HG03097 (cell line): ENCODE measurements around the gene GSTM2.
A peak's percentile ranks its signal among the peaks of the same experiment; 100 is the strongest.

Source experiments
- ATAC-seq: cut with Tn5 transposase; IDR thresholded peaks from one replicate; pipeline ENCODE4 v1.9.1; 2021; ENCODE audit not compliant: unreplicated experiment, low FRiP score

The GSTM2 gene

DNA sequence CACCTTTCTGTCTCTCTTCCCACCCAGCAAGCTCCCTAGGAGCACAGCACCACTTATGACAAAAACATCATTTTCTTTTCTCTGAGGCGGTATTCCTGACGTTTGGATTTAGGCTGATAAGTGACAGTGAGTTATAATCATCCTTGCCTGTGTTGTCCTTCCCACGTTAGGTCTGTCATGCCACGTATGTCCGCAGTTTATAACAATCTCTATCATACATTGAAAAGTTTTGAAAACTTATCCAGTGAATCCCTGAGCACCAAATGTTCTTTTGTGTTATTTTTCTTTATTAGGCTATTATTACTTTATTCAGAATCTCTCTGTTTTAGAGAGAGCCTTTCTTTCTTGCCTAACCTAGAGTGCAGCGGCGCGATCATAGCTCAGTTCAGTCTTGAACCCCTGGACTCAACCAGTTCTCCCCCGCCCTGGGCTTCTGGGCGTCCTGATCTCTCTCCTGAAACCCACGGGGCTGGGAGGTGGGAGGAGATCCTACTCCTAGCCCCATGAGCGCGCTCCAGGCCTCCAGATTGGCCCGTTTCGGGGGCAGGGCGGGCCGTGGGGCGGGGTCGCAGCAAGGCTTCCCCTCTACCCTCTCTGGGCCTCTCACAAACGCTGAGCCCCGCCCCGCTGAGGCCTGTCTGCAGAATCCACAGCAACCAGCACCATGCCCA is at the start of gene GSTM2:
GSTM2 (plus strand) TSS at position 606 of the 671 bp plus-strand sequence; CDS start at position 665, 59 bp downstream.
- ATAC-seq, result peak; percentile 69

DNA sequence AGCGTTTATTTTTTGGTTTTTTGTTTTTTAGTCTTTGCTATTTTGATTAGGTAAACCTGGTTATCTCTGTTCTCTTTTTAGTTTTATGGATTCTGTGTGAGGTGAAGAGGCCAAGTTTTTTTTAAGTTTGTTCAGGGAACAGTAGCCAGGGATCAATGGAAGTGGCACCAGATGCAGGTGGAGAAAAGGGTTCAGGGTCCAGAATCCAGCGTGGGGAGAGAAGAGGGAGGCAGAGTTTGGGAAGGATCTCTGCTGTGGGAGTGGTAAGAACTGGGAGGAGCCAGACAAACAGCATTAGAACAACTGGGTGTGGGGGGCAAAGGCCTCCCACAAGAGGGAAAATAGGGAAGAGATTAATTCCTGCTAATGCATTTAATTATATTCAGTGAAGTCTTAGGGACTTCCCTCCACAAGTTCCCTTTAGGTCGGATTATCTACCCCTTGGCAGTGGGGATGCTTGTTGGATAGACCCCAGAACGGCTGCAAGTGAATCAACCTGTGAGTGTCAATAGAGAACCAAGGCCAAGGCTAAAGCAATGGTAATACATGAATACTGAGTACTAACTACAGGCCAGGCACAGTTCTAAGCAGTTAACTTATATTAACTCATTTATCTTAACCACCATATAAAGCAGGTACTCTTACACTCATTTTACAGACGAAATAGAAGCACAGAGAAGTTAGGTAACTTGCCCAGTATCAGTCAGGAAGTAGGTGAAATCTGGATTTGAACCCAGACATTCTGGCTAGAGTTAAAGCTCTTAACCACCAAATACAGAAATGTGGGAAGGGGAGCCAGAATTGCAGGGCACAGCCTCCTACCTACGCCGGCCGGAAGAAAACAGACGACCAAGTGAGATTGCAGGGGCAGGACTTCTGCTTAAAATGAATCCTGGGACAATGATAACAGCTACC is 48.9 kb upstream of the GSTM2 start:
- no peak for ATAC-seq

DNA sequence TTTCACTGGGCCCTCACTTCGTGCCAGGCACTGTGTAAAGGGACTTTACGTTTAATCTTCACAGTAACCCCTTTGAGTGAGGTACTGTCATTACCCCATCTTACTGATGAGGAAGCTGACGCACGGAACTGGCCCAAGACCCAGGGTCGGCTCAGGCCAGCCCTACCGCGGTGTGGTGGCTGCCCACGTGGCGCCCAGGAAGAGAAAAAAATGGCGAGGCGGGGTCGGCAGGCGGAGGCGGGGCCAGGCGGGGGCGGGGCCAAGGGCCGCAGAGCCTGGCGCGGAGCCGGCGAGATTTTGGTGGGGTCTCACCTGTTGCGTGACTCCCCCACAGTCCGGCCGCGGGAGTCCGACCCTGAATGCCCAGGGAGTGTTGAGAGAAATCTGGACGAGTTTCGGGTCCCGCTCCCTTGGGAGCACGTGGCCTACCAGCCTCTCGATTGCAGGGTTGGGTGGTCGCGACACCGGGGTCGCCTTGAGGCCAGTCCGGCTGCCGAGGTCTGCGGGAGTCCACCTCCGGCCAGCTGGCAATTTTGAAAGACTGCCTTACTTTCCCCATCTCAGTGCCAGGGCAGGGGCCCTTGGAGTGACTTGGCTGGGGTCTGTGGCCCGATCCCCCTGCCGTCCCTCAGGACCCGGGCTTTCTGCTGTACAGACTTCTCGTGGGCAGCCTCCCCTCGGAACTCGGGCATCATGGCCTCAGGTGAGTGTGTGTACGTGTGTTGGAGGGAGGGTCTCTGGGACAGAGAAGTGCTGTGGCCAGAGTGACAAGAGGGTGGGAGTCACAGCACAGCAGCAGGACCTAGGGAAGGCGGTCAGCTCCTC is 48.1 kb upstream of the GSTM2 start, which contains the start of the genes AMPD2 and GNAT2:
AMPD2 (plus strand) TSS at position 262 of the 825 bp plus-strand sequence. CDS start 1,339 bp downstream, outside the sequence.
GNAT2 (minus strand) TSS at position 41 of the 825 bp plus-strand sequence. CDS start 6,746 bp downstream, outside the sequence.
- peak; percentile 49 for ATAC-seq

DNA sequence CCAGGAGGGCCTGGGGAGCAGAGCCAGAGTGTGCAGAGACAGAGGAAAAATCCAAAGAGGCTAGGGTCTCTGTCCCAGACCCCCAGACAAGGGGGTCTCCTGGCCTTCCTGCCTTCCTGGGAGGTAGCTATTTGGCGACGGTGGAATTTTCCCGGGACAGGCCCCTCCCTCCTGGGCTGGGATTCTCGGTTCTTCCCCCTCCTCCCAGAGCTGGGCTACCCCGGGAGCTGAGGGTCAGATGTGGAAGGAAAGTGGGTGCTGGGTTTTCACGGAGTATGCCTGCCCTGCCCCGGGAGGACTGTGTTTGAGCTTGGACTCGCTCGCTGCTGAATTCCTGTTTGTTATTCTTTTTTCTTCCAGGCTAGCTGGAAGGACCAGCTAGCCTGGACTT is 47.5 kb upstream of the GSTM2 start:
- ATAC-seq, result no peak

DNA sequence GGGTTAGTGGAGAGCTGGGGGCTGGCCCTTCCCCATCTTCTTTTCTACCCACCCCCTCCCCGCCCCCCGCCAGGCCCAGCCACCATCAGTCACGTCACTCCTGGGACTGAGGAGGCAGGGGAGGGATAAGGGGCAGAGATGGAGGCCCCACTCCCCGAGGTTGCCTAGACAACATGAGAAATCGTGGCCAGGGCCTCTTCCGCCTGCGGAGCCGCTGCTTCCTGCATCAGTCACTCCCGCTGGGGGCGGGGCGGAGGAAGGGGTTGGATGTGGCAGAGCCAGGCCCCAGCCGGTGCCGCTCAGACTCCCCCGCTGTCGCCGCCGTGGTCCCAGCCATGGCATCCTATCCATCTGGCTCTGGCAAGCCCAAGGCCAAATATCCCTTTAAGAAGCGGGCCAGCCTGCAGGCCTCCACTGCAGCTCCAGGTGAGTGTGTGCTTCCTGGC is 47.0 kb upstream of the GSTM2 start:
- ATAC-seq, result peak; percentile 48

DNA sequence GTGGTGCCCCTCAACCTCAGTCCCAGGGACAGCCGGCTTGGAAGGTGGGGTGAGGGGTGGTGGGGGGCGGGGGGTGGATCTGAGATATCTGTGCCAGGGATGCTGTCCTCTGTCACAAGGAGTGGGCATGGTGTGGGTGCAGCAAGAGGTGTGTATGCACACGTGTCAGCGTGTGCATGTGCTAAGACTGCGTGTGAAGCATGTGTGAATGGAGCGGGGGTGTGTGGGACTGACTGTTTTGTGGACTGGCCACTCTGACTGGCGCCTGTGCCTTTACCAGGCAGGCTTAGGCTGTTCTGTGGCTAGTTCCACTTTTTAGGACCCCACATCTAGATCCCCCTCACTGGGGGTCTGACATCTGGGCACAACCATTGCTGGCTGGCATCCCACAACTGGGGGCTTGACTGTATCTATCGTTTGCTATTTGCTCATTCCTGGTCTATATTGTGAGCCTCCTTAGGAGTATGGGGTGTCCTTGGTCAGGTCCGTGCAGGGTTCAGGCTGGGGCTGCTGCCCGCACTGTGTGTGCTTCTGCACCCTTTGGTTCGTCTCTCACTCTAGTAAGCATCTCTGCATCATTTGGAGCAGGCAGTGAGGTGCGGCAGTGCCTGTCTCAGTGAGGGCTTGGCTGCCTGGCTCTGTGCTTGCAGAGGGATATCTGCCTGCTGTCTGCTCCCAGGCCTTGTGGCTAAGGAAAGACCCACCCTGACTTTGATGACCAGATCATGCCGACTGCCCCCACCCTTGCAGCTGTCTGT is 46.3 kb upstream of the GSTM2 start:
- no peak for ATAC-seq

DNA sequence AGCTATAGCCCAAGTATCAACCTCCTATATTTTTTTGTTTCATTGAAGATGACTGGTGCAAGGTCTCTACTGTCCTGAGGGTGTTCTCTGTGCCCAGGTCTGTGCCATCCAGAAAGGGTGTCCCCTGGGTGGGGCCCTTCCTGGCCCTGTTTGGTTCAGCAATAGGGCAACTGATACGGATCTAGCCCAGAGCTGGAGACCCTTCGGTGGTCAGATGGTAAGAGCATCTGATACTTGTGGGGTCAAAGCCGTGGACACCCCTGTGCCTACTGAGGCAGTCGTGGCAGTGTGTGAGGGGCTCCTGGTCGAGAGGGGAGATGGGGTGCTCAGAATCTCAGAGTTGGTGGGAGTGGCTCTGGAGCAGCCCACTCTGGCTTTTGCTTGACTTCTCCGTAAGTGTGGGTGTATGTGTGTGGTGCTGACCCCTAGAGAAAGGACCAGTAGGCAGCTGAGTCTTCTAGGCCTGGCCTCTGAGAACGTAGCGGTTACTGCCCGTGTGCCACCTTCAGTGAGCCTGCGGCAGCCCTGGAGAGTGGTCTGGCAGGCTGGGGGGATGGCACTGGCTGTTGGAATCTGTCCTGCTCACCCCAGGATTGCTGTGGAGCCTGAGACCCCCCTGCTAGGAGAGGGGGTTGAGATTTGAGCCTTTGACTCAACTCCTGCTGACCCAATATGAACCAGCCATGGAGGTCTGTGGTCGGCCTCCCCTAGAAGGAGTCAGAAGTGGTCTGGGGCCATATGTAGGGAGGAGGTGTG is 45.5 kb upstream of the GSTM2 start:
- no peak for ATAC-seq

DNA sequence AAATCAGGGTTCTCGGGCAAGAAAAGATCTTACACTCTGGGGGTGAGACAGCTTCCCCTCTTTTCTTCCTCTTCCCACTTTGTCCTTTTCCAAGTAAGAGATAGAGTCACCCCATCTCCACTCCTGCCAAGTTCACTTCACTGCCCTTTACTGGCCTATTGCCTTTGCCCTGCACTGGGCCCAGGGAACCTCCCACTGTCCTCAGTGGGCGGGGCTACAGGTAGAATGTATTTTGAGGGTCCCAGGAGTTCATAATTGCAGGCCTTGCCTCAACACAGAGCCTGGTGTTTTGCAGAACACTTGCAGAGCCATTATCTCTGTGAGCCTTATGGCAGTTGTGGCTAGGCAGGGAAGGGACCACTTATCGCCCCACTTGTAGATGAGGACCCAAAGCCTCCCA is 45.0 kb upstream of the GSTM2 start:
- ATAC-seq, result no peak

DNA sequence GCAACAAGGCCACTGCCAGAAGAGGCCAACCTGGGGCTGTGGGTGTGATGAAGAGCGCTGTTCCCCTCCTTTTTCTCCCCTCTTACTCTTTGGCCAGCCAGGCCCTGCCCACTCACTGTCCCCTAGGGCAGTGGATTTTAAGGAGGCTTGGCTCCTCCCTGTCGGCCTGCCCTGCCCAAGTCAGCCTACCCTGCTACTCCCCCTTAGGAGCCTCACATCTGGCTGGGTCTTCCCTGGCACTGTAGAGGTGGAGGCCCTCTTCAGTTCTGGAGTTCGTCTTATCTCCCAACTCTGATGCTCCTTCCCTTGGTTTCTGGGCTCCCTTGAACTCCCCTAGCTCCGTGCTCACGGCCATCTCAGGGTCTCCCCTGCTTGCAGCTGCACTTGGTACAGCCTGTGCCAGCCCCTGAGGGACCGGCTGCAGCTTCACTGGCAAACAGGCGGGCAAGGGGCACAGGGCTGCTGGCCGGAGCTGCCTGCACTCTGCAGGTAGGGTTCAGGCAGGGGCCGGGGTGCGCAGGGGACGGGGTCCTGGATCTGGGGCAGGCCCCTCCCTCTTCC is 44.2 kb upstream of the GSTM2 start:
- ATAC-seq, result no peak

DNA sequence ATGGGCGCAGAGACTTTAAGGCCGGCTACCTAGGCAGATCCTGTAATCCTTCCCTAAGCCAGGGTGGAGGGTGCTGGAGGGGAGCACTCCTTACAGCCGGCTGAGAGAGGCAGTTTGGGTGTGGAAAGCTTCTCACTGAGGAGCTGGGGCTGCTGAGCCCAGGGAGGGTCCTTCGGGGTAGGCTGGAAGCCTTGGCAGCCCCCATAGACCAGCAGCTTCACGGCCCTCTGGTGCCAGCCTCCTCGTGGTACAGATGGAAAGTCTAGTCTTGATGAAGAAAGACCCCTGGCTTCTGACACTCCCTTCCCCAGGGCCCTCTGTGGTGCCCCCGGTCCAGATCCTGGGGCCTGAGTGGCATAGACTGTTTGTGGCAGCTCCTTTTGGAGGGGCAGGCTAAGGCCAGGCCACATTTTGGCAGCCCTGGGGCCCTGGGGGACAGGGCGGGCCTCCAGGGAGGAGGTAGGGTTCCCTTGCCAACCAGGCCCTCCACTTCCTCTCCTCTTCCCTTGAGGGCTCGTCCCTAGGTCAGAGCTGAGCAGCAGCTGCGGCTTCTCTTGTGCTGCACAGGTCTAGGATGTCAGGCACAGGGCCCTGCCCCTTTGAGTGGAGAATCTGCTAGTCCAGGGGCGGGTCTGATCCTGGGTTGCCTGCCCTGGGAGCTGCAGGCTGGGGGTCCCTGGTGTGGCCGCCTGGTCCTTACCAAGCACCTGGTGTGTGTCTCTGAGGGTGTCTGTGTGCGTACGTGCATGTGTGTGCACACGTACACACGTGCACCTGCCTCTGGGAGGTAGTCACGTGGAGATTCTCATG is 43.5 kb upstream of the GSTM2 start:
- ATAC-seq, result no peak

DNA sequence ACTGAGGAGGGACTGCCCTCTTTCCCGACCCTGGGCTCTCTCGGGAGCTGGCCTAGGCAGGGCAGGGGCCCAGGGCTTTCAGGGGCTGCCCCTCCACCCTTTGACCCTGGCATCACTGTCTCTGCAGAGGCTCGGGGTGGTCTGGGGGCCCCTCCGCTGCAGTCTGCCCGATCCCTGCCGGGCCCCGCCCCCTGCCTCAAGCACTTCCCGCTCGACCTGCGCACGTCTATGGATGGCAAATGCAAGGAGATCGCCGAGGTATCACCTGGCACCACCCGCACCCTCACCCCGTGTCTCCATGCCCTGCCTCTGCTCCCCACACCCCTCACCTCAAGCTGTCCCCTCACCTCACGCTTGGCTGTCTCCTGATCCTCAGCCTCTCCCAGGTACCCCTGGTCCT is 42.7 kb upstream of the GSTM2 start:
- no peak for ATAC-seq

DNA sequence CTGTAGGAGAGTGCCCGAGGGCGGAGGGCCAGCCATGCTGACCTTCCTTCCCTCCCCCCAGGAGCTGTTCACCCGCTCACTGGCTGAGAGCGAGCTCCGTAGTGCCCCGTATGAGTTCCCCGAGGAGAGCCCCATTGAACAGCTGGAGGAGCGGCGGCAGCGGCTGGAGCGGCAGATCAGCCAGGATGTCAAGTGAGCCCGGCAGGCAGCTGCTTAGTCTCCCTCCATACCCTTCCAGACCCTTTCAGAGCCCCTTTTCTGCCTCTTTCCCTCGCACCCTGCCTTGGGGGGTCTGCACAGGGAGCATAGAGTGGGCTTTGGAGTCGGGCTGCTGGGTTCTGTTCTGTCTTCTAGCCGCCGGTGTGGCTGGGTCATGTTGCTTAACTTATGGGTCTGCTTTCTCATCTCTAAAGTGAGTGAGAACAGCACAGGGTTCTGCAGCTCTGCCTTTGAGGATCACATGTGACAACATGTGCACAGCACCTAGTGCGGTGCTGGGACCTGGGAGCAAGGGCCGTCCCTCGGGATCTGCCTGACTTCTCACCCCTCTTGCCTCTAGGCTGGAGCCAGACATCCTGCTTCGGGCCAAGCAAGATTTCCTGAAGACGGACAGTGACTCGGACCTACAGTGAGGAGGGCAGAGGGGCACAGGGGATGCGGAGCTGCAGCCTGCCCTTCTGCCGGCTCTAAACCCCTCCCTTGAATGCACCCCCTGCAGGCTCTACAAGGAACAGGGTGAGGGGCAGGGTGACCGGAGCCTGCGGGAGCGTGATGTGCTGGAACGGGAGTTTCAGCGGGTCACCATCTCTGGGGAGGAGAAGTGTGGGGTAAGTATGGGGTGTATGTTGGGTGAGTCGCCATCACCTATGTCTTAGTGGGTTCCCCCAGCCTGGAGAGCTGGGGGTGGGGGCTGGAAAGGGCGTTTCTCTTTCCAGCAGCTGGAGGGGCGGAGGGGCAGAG is 42.0 kb upstream of the GSTM2 start:
- no peak for ATAC-seq

DNA sequence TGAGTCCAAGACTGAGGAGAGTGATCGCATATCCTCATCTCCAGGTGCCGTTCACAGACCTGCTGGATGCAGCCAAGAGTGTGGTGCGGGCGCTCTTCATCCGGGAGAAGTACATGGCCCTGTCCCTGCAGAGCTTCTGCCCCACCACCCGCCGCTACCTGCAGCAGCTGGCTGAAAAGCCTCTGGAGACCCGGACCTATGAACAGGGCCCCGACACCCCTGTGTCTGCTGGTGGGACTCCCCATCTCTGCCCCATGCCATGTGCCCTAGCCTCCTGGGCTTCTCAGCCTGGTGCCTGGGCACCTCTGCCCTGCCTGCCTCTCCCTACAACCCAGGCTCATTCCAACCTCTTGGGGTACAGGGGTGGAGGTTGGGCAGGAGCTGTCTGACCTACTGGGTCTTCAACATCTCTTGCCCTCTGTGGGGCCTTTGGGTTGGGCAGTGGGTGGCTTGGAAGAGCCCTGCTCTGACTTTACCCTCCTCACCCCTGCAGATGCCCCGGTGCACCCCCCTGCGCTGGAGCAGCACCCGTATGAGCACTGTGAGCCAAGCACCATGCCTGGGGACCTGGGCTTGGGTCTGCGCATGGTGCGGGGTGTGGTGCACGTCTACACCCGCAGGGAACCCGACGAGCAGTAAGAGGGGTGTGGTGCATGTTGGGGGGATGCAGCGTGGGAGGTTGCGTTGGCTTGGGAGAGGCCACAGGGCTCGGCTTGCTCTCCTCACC is 41.0 kb upstream of the GSTM2 start:
- no peak for ATAC-seq

DNA sequence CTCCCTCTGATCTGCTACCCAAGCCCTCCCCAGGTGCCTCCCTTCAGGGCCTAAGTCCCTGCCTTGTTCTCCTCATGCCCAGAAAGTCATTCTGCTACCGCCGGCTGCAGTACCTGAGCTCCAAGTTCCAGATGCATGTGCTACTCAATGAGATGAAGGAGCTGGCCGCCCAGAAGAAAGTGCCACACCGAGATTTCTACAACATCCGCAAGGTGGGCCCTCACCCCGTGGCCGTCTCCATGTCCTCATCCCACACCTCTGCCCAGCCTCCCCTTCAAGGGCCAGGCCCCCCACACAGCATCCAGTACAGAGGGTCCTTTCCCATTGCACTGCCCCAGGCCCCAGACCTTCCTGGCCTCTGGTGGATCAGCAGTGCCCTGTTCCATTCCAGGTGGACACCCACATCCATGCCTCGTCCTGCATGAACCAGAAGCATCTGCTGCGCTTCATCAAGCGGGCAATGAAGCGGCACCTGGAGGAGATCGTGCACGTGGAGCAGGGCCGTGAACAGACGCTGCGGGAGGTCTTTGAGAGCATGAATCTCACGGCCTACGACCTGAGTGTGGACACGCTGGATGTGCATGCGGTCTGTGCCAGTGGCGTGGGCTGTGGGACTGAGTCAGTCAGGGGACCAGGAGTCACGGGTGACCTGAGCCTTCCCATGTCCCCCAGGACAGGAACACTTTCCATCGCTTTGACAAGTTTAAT is 40.0 kb upstream of the GSTM2 start:
- ATAC-seq, result no peak

DNA sequence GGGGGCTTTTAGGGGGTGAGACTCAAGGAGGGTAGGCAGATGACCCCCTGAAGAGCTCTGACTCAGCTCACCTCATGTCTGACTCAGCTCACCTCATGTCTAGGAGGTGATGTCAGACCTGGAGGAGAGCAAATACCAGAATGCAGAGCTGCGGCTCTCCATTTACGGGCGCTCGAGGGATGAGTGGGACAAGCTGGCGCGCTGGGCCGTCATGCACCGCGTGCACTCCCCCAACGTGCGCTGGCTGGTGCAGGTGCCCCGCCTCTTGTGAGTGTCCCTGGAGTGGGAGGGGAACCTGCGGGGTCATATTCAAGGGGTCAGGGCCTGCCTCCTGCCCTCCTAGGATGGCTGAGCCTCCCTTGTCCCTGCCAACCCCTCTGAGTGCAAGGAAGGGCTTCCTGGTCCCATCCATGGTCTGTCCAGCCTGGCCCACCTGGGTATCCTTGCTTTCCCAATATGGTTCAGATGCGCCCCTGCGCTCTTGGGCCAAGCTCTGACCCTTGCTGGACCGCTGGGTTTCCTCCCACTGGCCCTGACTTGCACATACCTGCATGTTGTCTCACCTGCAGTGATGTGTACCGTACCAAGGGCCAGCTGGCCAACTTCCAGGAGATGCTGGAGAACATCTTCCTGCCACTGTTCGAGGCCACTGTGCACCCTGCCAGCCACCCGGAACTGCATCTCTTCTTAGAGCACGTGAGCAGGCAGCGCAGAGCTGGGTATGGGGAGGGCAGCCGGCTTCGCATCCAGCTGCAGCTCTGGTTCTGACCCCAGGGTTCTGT is 39.1 kb upstream of the GSTM2 start:
- no peak for ATAC-seq
